ENCODE results near the gene ANTXR2.

The ANTXR2 gene

DNA sequence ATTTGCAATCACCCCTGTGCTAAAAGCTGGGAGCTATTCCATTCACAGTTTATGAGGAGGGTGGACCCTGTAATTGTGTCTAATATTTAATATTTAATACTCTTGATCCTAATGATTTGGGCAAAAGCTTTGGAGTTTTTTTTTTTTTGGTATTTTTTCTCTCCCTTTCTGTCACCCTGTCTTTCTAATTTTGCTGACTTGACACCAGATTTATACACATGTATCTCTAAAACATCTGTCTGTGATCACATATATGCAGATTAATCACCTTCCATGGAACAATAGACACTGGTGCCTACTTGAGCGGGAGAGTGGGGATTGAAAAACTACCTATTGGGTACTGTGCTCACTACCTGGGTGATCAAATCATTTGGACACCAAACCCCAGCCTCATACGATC lies 18.7 kb upstream of the ANTXR2 start:
- DNase-seq, result no peak

DNA sequence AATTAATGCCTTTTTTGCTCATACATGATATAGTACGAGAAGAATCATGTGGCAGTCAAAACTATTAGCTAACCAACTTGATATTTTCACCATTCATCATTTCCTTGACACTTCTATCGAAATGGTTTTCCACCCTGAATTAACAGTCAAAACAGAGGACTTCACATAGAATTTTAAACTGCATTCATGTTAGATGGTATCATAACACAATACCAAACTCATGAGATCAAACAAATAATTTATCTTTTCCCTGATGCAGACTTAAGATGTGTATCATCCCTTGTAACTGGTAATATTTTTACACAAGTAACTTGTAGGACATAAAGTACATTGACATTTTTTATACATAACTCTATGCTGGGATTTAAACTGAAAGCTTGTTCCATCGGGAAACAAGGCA lies 18.2 kb upstream of the ANTXR2 start:
- DNase-seq, result no peak

DNA sequence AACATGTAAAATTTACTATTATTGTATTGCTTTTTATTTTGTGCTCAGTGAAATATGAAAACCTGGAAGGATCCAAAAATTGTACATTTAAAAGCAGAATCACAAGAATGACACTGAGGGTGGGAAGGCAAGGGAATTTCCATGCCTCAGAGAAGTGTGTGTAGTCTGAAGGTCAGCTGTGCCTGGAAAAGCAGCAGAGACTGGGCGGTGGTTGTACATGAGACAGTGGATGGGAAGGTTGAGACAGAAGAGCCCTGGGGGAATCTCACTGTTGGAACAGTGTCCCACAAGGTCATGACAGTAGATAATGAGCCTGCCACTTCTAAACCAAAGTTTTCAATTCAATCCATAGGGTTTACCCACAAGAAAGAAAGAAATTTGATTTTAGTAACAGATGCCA lies 17.1 kb upstream of the ANTXR2 start:
- no peak for DNase-seq

DNA sequence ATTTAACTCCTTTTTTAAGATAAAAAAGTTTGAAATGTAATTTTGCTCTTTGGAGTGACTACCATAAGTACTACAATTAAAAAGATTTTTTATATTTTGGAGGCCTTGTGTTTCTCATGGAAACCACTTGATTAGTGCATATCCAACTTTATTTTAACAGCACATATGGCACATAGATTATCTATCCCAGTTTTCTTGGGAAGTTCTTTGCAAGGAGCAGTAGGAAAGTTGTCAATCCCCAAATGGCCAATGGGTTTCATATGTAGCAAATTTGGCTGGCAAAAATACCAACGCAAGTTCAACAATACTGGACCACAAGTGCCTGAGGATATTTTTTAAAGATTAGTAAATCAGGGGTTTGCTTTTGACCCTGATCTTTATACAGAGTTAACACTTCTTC lies 15.4 kb upstream of the ANTXR2 start:
- no peak for DNase-seq

DNA sequence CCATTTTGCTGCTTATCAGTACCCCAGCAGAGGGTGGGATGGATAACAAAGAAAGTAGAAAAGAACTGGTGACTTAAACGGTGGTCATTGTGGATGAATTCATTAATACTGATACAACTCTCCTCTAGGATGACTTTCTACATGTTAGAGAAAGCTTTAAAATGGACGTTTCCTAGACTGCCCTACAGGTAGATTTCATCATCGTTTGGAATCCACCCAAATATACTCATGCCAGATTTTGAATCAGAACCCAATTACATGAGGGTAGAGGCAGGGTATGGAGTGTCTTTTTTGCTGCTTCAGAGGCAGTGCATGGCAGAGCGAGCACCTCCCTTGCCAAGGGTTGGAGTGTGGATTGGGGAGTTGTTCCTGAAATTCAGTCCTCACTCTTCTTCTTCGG lies 13.3 kb upstream of the ANTXR2 start:
- no peak for DNase-seq

DNA sequence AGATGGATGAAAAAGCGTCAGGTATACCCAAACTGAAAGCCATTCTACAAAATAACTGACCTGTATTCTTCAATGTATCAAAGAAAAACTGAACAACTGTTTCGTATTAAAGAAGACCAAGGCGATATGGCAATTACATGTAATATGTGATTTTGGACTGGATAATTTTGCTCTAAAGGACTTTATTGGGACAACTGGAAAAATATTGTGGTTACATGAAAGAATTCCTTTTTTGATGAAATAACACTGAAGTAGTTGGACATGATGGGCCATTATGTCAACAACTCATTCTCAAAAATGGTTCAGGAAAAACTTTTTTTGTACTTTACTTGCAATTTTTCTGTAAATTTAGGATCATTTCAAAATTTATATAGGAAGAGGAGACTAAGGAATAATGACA lies 12.1 kb upstream of the ANTXR2 start:
- DNase-seq, result no peak

DNA sequence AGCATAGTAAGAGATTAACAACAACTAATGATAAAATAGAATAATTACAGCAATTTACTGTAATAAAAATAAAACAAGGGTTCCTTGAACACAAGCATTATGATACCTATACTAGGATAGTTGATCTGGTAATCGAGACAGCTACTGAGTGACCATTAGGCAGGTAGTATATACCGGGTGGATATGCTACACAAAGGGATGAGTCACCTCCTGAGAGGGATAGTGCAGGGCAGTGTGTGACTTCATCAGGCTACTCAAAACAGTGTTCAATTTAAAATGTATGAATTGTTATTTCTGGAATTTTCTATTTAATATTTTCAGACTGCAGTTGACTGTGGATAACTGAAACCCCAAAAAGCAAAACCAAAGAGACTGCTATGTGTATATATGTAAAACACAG lies 9.7 kb upstream of the ANTXR2 start:
- no peak for DNase-seq

DNA sequence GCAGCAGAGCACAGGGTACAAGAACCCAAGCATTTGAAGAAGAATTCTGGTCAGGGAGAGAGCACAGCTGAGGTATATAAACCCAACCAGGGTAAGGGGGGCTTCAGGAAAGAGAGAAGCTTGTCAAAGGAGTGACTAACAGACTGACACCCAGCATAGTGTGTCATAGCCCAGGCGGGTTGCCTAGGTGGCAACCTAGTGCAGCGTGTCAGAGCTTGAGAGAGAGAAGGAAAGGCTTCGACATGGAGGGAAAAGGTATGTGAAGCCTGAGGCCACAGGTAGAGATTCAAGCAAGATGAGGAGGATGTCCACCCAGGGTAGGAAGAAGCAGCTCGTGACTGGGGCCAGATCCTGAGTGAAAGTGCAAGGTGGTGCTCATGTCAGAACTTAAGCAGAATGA lies 8.5 kb upstream of the ANTXR2 start:
- DNase-seq, result no peak

DNA sequence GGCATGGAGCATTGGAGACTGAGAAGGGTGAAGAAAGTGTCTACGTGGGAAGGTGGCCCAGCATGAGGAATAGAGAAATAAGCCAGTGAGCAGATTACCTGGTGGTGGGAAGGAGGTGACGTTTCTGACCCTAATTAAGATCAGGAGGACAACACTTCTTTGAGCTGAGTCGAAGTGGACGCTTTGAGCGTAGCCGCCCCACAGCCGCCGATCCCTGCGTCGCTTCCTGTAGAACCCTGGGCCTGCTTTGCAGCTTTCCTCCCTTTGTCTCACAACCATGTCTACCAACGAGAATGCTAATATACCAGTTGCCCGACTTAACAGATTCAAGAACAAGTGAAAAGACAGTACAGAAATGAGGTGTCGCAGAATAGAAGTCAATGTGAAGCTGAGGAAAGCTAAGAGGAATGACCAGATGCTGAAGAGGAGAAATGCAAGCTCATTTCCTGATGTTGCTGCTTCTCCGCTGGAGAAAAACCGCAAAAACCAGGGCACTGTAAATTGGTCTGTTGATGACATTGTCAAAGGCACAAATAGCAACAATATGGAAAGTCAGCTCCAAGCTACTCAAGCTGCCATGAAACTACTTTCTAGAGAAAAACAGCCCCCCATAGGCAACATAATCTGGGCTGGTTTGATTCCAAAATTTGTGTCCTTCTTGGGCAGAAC lies 6.4 kb upstream of the ANTXR2 start:
- no peak for DNase-seq

DNA sequence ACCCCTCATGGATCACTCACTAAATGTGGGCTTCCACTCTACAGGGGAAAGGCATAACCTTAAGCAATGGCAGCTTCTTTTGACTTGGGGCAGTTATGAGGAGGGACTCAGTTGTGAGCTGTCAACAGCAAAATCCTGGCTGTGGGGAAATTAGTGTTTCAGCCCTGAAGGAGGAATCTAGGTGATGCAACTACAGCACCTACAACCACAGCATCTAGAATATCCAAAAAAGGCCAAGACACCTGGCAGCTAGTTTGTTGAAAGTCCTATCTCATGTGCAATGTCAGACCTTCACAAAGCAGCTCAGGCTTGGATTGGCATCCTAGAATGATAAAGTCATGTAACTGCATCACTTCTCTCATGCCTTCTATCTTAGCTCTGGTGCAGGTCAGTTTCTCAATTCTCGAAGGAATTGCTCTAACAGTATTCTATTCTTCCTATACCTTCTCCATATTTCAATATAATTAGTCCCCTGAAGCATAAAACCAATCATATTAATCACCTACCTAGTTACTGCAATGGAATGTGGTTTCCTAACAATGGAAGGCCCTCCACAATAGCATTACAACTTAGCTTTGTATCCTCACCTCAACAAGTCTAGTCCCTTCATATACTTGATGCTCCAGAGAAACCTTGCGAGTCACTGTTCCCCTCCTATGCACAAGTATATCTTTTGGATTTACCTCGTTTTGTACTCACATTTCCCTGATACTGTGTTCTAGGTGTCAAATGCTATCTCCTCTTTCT lies 5.5 kb upstream of the ANTXR2 start:
- no peak for DNase-seq

DNA sequence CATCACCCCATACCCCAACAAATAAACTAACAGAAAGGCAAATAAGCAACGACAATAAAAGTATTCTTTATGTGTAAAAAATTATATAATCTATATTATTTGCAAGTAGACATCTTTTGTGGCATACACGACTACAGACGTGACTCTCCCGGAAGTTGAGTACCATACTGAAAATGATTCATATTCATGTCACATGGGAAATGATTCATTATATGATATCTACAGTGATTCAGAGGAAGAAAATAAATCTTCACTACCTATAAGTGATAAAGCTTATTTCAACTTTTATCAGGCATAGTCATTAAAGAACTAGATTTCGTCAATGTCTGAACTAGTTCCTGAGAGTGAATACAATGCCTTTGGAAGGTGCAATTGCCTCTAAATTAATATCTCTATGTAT lies 4.6 kb upstream of the ANTXR2 start:
- DNase-seq, result no peak

DNA sequence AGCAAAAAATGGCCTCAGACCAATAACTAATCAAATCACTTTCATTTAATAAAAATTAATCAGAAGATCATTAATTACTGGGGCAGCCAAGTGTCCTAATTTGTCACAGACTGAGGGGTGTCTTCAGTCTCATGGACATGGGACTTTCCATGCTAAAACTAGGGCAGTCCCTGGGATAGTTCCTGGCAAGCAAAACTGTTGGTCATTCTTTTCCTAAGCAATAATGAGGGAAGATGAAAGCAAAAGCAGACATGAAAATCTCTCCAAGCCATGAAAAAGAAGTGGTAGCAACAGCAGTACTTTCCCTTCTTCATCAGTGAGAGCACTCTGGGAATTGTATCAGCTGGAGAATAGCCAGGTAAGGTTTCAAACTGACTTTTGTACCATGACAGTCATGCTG lies 3.7 kb upstream of the ANTXR2 start:
- no peak for DNase-seq

DNA sequence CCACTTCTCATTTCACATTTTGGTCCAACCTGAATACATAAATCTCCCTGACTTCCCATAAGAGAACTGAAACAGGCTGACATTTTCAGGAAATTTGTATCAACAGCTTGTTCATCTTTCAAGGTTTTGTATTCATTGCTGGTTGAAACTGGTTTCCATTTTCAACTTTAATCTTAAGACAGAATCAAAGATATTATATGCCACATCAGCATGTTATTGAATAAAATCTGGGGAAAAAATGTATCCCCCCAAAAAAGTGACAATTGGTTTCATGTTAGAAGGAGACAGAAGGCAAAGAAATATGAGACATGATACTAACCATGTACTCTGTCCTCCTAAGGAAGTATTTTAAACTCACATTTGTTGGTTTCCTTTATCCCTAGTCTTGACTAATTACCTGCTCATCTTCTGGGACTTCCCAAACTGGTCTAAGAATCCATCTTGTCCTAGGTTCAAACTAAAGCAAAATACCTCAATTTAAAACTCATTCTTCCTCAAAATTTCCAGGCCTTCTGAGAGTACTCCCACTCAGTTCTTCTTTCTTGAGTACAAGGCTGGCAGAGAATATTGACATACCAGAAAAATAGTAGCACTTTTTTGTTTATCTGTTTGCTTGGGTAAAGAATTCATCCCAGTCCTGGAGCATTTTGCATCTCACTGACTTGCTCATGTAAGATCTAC lies 3.1 kb upstream of the ANTXR2 start:
- DNase-seq, result no peak

DNA sequence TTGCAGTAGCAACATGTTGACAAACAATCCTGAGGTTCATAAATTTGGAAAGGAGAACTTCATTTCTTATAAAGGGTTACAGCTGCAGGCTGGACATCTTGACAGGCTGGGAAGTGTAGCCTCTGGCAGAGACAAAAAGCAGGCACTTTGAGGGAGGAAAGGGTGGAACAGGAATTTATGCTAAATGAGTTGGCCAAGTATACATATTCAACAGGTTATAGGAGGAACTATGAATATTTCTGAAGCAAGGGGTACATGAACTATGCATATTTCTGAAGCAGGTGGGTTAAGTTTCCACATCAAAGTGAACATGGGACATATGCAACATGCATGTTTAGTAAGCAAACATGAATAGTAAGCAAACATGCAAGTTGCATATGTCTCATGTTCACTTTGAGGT lies 1.6 kb upstream of the ANTXR2 start:
- no peak for DNase-seq

DNA sequence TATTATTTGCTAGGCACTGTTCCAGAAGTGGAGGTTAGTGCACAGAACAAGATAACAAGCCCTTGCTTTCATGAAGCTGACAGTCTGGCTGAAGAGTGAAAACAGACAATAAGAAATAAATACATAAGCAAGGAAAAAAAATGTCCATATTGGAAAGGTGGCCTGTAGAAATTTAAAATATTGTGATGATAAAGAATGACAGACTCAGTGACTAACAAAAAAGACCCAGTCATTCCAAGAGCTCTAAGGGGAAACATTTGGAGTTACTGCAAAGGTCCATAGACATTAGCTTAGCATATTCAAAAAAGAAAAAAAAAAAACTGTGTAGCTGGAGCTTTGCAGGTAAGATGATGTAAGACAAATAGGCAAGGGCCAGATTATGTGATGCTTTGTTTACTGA lies 1.0 kb upstream of the ANTXR2 start:
- DNase-seq, result no peak

DNA sequence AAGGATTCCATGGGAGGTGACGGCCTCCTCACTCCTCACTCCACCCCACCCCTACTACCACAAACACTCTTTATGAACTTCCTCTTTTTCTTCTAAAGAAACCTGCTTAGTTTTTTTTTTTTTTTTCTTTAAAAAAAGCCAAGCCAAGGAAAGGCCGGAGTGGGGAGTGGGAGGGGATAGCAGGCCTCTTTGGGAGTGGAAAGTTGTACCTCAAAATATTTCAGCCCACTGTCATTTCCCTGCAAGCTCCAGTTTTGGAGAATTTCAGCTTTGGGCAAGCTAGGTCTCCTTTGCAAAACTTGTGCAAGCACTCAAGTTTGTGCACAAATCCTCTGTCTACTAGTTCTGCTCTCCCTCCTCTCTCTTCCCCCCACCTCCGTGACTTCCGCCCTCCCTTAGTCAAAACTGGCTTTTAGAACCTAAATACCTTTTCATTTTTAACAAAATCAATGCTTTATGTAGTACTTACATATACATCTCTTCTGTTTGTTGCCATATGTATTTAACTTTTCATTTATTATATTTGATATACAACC lies 512 bp upstream of the ANTXR2 start:
- no peak for DNase-seq

DNA sequence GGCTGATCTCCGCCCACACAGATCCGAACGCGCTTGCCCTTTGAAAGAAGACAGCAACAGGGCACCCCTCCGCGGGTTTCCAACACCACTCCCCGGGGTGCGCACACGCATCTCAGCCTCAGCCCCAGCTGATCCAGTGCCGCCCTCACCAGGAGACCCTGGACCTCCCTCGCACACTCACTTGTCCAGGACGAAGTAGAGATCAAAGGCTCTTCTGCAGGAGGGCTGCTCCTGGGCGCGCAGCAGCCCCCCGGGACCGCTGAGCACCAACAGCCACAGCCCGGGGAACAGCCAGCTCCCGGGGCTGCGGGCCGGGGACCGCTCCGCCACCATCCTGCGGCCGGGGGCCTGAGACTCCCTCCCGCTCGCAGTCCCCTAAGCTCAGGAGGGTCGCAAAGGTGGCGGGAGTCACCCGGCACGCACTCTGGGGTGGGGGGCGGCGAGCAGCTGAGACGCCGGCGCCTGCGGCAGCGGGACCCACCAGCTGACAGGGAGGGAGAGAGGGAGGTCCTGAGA lies 743 bp downstream of the ANTXR2 start:
- no peak for DNase-seq

DNA sequence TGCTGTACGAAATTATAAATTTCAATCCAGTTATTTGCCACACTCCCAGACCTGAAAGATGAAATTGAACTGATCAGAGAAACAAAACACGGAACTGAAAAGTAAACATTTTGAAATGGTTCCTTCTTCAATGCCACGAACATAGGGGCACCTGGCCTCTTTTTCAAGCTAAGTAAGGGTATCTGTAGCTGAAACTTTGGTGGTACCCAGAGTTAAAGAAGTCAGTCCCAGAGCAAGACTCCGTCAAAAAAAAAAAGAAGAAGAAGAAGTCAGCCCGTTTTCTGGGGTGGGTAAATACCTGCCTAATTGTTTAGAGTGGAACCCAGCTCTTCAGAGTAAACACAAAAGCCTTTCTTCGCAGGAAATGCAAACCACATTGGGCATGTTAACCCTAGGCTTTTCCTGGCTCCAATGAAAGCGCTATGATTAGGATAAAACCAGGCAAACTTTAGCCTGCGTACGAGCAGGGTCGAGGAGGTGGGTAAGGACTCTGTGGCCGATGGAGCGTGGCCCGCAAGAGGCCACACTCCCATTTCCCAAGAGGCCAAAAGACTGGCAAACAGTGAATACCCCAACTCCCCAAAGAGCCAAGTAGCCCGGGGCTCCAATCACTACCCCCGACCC lies 1.3 kb downstream of the ANTXR2 start:
- no peak for DNase-seq

DNA sequence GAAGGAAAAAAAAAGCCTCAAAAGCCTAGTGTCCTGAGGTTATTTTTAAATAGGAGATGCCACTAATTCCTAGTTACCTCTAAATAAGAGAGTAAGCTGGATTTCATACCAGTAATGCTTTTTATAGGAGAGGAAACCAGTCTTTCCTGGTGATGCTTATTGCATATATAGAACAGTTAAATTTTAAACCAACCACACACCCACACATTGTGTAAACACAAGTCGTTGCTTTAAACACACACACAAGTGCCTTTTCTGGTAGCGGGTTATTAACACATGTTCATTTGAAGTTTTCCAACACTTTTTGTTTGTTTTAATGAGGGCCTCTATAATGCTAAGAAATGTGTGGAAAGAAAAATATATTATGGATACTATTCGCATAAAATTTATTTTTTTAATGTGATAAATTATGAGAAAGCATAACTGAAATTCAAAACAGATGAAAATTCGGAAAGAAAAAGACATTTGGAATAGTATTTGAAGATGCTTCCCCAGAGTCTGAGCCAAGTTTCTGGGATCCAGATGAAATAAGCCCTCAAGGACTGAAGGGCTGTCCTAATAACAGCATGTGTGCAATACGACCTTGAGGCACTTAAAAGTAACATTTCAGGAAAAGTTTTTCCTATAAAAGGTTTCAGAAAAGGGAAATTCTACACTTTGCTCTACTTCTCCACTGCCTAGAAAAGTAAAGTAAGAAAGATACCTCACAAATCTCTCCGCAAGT lies 2.0 kb downstream of the ANTXR2 start:
- DNase-seq, result no peak

DNA sequence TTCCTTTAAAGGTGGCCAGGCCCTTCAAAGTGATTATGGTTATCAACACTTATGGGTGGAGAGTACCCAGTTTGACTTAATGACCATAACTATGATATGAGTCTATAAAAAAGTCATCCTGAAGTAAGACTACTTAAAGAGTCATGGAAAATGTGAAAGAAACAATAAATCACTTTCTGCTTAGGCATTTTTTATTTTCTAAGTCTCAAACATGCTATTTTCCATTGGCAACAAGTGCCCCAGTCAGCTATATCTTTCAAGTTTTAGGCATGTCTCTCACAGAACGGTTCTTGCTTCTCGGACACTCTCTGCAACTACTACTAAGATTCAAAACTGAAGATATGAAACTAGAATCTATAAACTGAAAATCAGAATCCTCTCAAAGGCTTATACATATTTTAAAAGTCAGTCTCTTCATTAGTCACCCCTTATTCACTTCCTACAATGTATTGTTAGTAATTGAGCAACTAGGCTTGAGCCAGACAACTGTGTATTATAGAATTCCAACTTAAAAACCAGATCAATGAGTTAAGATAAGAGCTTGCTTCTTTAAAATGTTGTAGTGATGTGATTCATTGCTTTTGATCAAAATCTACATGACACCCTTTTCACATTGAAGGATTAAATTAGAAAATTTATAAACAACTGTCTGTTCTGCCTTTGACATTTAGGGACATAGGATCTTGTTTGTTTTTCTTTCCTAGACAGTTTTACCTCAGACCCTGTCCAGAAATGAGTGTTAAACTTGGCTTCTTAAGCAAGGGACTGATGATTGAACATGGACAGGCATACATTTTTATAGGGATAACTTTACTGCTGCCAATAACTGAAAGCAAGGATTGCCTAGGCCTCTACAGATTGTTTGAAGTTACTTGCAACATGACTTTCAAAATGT lies 2.9 kb downstream of the ANTXR2 start:
- DNase-seq, result no peak

DNA sequence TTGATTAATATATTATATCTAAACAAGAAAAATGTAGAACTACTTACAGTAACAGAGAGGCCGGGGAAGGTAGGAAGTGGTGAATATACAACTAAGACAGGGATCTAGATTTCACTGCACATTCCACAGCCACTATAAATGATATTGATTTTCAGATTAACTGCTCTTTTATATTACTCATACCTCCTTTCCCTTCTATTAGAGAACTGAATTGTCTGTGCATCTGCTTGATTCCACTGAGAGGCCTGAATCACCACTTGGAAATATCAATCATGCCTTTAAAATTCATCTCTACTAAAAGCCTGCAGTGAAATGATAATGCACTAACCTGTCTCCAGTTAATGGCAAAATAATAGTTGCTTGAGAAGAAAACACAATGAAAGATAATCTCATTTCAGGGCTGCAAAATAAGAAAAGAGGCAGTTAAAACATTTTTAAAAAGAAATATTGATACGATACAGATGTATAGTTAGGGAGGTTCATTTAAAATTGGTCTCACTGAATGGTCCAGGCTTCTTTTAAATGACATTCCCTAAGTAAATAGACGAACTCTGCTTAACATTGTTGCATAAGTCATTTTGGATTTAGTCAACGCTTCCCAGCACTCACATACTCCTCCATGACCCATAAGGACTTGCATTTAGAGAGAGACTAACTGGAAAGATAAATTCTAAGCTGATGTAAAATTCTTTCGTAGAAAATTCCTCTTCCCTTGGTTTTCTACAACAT lies 3.8 kb downstream of the ANTXR2 start:
- no peak for DNase-seq
